ENCODE data around the gene GJB6. TPM values are rescaled to one million over a fixed set of nuclear protein-coding genes. Genes with fewer than 3 reads are reported as not detected.

Gene GJB6
- total RNA-seq, 1 donor from 2014 or later = 32.6 TPM

GRCh38 chr13:20188667-20189553 lies 43.2 kb downstream of the GJB6 start:
- Histone ChIP-seq H3K4me3 (ENCODE audit: low read depth, low read length) (no peak overlapping the region), H3K36me3 (ENCODE audit: control insufficient read depth, insufficient read depth, low read length) (peaks cover 11% of the 10 kb centered on the region), H3K27me3 (ENCODE audit: control insufficient read depth, insufficient read depth, low read length) (no peaks in the 10 kb centered on the region)
- TF ChIP-seq, protein P1, sequence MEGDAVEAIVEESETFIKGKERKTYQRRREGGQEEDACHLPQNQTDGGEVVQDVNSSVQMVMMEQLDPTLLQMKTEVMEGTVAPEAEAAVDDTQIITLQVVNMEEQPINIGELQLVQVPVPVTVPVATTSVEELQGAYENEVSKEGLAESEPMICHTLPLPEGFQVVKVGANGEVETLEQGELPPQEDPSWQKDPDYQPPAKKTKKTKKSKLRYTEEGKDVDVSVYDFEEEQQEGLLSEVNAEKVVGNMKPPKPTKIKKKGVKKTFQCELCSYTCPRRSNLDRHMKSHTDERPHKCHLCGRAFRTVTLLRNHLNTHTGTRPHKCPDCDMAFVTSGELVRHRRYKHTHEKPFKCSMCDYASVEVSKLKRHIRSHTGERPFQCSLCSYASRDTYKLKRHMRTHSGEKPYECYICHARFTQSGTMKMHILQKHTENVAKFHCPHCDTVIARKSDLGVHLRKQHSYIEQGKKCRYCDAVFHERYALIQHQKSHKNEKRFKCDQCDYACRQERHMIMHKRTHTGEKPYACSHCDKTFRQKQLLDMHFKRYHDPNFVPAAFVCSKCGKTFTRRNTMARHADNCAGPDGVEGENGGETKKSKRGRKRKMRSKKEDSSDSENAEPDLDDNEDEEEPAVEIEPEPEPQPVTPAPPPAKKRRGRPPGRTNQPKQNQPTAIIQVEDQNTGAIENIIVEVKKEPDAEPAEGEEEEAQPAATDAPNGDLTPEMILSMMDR (IDR thresholded peaks at IDR 0.05; ENCODE audit: insufficient read depth, low read length, severe bottlenecking) = peak; percentile 25
- DNase-seq (ENCODE audit: low read depth) = no peak
- FAIRE-seq = no peak

DNA sequence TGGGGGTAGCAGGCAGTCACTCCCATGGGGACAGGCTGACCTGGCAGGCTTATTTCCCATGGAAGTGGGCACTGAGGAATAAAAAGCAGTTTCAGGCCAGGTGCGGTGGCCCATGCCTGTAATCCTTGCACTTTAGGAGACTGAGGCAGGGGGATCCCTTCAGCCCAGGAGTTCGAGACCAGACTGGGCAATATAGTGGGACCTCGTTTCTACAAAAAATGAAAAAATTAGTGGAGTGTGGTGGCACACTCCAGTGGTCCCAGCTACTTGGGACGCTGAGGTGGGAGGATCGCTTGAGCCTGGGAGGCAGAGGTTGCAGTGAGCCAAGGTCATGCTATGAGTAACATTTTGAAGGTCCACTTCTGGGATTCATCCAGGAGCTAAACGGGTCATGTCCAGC lies 45.3 kb downstream of the GJB6 start:
- TF ChIP-seq, protein P1 (IDR thresholded peaks at IDR 0.05; ENCODE audit: insufficient read depth, low read length, severe bottlenecking) = no peak
- Histone ChIP-seq H3K36me3 (ENCODE audit: control insufficient read depth, insufficient read depth, low read length) (peaks cover 11% of the 10 kb centered on the region), H3K4me3 (ENCODE audit: low read depth, low read length) (no peak overlapping the region), H3K27me3 (ENCODE audit: control insufficient read depth, insufficient read depth, low read length) (no peaks in the 10 kb centered on the region)
- no peak for DNase-seq (ENCODE audit: low read depth)
- FAIRE-seq = no peak

GRCh38 chr13:20185366-20186056 lies 46.6 kb downstream of the GJB6 start:
- TF ChIP-seq, protein P1 (IDR thresholded peaks at IDR 0.05; ENCODE audit: insufficient read depth, low read length, severe bottlenecking) = no peak
- Histone ChIP-seq H3K36me3 (ENCODE audit: control insufficient read depth, insufficient read depth, low read length) (peaks cover 11% of the 10 kb centered on the region), H3K27me3 (ENCODE audit: control insufficient read depth, insufficient read depth, low read length) (no peaks in the 10 kb centered on the region), H3K4me3 (ENCODE audit: low read depth, low read length) (no peak overlapping the region)
- FAIRE-seq = no peak
- no peak for DNase-seq (ENCODE audit: low read depth)

- TF ChIP-seq, protein P1 (IDR thresholded peaks at IDR 0.05; ENCODE audit: insufficient read depth, low read length, severe bottlenecking) = peak; percentile 85
- Histone ChIP-seq H3K4me3 (ENCODE audit: low read depth, low read length) (no peak overlapping the region), H3K27me3 (ENCODE audit: control insufficient read depth, insufficient read depth, low read length) (no peaks in the 10 kb centered on the region), H3K36me3 (ENCODE audit: control insufficient read depth, insufficient read depth, low read length) (no peaks in the 10 kb centered on the region)
- DNase-seq (ENCODE audit: low read depth) = peak; percentile 70
- peak; percentile 79 for FAIRE-seq
Measured at GRCh38 chr13:20182231-20182846, 49.8 kb downstream of the GJB6 start.

DNA sequence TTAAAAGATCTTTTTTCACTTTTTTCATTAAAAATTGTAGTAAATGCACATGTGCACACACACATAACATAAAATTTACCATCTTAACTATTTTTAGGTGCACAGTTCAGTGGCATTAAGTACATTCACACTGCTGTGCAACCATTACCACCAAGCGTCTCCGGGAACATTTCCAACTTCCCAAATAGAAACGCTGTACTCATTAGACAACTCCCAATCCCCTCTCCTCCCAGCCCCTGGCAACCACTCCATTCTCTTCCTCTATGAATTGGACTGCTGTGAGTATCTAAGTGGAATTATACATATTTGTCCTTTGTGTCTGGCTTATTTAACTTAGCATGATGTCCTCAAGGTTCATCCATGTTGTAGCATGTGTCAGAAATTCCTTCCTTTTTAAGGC lies 50.9 kb downstream of the GJB6 start:
- Histone ChIP-seq H3K36me3 (ENCODE audit: control insufficient read depth, insufficient read depth, low read length) (no peaks in the 10 kb centered on the region), H3K27me3 (ENCODE audit: control insufficient read depth, insufficient read depth, low read length) (no peaks in the 10 kb centered on the region), H3K4me3 (ENCODE audit: low read depth, low read length) (no peak overlapping the region)
- no peak for FAIRE-seq
- TF ChIP-seq, protein P1 (IDR thresholded peaks at IDR 0.05; ENCODE audit: insufficient read depth, low read length, severe bottlenecking) = no peak
- no peak for DNase-seq (ENCODE audit: low read depth)

All from bronchial epithelial cell (primary cell).